ENCODE data around the gene CCDC187. TPM values are rescaled to one million over a fixed set of nuclear protein-coding genes. Genes with fewer than 3 reads are reported as not detected.
"Not testable (repeated sequence)": the region's sequence is repeated elsewhere in the genome, so short reads cannot be mapped to it uniquely, and the experiment has no call there.

CCDC187 gene
- polyA plus RNA-seq (2013, experiment 1 of 2; ENCODE audit: insufficient read length): not detected
- polyA plus RNA-seq (2013, experiment 2 of 2; ENCODE audit: insufficient read length): not detected

DNA sequence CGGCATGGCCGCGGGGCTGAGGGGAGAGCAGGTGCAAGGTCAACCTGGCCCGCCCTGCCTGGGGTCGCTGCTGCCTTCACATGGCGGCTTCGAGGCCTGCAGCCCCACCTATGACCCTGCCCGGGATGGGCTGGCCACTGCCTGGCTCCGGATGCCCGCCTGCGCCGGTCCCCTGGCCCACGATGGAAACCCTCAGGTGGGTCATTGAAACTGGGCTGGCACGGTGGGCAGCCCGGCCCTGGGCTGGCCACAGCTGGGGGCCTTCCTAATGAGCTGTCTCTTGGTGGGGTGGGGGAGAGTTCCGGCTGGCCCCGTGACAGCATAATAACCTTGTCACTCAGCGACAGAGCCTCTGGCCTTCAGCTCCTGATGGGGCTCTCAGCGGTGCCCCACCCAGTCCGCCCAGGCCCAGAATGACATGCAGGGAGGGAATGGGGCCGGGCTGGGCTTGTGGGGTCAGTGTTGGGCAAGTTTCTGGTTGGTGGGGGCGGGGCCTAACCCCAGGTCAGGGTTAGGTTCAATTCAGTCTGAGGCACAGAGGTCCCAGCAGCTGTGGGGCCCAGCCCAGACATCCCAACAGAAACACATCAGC, at the start of gene CCDC187:
Gene CCDC187 (minus strand): TSS at position 270 of the 592 bp plus-strand sequence. CDS start 264 bp downstream, at position 6.
- DNase-seq: no peak

GRCh38 chr9:136353088-136353487, 49.2 kb upstream of the CCDC187 start:
- DNase-seq: no peak

DNA sequence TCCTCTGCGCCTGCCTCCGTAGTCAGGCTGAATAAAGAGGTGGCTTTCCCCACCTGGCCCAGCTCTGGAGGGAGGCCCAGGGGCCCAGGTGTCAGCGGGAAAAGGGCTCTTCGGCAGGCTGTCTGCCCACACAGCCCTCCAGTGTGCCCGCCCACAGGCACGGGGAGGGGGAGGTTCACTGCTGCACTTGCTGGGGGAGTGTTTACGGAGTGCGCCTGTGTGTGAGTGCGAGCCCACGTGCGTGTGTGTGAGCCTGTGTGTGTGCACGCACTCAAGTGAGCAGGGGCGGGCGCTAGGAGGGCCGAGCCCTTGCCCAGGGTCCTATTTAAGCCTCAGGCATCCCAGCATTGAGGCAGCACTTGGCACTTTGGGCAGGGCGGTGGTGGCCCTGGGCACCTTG, 48.8 kb upstream of the CCDC187 start:
- no peak for DNase-seq

GRCh38 chr9:136351868-136352267, 48.0 kb upstream of the CCDC187 start:
- DNase-seq: not testable (repeated sequence)

DNA sequence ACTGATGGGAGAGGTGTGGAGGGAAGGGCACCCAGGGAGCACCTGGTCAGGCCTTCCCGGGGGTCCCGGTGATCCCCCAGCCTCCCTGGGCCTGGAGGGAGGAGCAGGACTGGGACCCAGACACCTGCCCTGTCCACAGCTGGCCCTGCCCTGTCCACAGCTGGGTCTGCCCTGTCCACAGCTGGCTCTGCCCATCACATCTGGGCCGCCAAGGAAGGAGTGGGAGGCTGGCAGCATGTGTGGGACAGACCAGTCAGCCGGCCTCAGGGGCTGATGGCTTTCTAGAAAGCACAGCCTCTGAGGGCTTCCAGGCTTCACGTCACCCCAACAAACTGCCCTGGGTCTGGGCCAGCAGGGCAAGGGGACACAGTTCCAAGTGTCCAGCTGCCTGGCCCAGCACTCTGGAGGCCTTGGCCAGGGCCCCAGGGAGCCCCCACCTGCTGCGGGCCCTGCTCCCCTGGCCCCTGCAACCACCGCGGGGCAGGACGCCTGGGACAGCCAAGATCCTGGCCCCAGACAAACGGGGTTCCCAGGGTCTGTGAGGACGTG, 47.4 kb upstream of the CCDC187 start:
- DNase-seq: no peak

- no peak for DNase-seq
These were observed 45.7 kb upstream of the CCDC187 start for GRCh38 chr9:136349546-136349945.

- DNase-seq: no peak
These were observed 44.8 kb upstream of the CCDC187 start for GRCh38 chr9:136348691-136349090.

DNA sequence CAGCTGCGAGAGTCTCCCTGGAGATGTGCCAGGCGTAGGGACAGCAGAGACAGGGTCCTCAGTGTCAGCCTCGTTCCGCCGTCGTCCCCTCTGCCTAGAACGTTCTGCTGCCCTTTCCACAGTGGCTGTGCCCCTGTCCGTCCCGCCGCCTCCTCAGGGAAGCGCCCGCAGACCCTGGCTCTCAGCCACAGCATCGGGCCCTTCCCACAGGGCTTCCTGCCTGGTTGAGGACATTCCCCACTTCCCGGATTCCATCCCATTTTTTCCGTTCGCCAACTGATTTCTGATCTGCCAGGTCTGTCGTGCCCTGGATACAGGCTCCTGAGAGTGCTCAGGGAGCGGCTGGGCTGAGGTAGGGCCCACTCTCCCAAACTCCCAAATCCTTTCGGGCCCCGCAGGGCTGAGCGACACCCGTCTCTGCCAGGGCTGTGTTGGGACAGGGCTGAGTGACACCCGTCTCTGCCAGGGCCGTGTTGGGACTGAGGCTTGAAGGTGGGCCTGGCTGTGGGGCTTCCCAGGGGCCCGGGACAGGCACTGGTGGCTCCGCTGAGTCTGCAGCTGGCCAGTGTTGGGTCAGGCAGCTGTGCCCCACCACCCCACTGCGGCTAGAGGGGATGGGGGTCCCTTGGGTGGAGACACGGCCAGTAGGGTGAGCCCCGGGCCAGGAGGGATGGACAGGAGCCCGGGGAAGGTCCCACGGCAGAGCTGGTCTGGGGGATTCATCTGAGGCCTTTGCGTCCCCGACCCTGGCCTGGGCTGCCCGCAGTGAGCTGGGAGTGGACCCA, 43.8 kb upstream of the CCDC187 start:
- DNase-seq: no peak

DNA sequence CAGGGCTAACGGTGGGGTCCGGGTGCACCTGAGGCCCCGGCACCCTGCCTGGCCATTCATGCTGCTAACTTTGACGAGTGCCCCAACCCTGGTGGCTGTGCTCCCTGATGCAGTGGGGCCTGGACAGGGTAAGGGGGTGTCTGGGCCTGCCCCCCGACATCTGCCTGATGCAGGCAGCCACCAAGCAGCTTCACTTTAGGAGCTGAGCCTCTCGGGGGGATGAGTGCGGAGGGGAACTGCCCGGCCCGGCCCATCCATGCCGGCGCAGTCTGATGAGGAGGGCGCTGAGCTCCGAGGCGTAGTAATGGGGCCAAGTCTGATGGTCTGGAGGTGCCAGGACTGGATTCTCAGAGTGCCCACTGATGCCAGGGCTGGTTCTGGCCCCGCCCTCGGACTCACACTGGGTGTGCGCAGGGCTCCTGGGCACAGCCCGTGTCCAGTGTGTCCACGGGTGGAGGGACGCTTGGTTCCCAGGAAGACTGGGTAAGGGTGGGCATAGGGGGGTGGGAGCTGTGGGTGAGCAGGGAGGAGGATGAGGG, 43.1 kb upstream of the CCDC187 start:
- DNase-seq: no peak

GRCh38 chr9:136346157-136346481, 42.2 kb upstream of the CCDC187 start:
- no peak for DNase-seq

GRCh38 chr9:136345281-136346156, 41.6 kb upstream of the CCDC187 start:
- DNase-seq: peak; percentile 18

DNA sequence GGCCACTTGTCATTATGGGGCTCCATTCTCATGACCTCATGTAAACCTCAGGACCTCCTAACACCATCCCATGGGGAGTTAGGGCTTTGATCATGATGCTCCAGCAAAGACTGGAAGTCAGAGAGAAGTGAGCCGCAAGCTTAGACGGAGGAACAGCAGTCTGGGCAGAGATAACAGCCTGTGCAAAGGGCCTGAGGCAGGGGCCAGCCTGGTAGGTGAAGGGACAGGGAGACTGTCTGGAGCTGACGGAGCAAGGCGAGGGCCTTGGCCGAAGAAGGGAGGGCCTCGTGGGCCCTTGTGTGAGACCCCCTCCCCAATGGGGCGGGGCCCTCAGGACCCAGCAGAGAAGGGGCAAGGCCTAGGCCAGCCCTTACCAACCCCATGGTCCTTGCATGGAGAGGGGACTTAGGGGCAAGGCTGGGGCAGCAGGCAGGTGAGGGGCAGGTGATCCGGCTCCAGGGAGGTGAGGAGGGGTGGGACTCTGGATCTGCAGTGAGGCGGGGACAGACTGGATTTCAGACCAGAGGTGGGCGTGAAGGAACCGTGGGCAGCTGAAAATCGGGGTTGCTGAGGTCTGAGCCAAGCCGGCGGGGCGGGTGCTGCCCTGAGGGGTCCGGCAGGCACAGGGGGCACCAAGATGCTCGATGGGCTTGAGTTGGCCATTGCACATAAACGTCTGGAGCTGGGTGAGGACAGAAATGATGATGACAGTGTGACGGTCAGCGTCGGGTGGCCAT, 40.8 kb upstream of the CCDC187 start:
- no peak for DNase-seq

GRCh38 chr9:136343884-136344269, 40.0 kb upstream of the CCDC187 start:
- DNase-seq: no peak

- DNase-seq: no peak
These were observed 39.4 kb upstream of the CCDC187 start for GRCh38 chr9:136343121-136343883.

- peak; percentile 56 for DNase-seq
These were observed 38.6 kb upstream of the CCDC187 start for GRCh38 chr9:136342181-136343120.

DNA sequence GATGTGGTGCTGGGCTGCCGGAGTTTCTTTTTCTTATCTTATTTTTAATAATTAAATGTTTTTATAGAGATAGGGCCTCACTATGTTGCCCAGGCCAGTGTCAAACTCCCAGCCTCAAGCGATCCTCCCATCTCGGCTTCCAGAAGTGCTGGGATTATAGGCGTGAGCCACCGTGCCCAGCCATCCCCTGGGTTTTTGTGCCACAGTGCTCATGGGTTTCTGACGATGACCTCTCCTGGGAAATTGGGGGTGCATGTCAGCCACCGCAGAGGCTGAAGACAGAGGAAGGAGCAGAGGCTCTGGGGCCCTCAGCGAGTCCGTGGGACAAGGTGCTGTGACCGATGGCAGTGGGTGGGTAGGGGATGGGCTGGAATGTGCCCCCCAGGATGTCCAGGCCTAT, 37.9 kb upstream of the CCDC187 start:
- no peak for DNase-seq

DNA sequence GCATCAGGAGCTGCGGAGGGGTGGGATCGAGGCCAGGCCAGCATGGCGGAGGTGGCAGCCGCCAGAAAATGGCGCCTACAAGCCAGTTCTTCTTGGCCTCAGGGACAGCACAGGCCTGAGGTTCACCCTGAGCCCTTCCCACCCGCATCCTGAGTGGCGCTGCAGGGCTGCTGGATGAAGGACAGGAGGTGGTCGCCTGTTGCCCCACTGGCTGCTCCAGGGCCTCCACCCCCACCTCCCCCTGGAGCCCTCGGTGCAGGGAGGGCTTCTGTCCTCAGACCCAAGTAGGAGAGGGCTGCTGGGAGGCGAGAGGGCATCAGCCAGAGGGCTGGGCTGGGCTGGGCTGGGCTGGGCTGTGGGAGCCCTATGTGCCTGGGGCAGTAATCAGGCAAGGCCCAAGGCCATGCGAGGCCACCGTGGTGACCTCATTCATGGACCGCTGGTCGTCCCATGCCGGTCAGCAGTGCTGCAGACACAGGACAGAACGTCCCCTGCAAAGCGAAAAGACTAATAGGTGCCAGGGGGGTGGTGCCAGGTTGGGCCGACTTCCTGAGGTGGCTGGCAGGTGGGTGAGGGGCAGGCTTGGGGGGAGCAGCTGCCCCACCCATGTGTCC, 37.3 kb upstream of the CCDC187 start:
- no peak for DNase-seq

DNA sequence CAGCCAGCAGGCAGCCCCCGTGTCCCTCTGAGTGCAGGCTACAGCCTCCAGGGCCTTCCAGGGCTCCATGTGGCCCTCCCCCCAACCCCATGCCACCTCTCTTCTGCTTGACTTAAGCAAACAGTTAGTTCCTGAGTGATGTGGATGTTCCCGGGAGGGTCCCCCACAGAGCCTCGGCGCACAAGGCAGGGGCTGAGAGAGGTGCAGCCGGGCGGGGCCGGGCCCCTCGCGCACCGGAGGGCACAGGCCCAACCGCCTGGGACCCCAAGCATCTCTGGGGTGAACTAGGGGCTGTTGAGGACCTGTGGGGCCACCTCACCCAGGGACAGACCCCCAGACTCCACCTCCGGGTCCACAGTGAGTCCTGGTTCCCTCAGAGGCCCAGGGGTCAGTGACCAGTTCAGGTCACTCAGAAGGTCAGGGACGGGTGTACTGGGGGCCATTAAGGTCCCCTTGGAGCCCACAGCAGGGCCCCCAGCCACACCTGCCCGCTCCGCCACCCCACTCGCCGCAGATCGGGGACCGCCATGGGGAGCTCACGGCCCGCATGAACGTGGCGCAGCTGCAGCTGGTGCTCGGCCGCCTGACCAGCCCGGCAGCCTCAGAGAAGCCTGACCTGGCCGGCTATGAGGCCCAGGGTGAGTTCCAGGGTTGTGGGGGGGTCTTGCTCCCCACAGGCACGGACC, 36.6 kb upstream of the CCDC187 start:
- DNase-seq: no peak

DNA sequence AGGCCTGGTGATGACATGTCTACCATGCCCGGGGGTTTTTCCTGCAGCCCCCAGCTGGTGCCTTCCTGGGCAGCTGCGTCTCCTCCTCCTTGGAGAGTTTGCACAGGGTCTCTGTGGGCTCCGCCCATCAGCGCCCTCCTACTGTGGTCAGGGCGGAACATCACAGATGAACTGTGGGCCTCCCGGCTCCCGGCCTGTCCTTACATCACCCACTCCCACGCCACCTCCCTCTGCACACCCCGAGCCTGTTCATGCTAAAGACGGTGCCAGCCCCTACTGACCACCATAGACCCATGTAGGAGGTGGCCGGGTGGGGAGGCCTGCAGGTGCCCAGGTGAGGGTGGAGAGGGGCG, 36.0 kb upstream of the CCDC187 start:
- DNase-seq: no peak
